Sigmoid colon (tissue), 7 donors: Measurements from ENCODE around the gene TSNAXIP1. TPM values are rescaled to one million over a fixed set of nuclear protein-coding genes. Genes with fewer than 3 reads are reported as not detected.
A peak's percentile ranks its signal among the peaks of the same experiment; 100 is the strongest.

Experiments used
- DNase-seq: peaks from one replicate; pipeline ENCODE4 v3.0.0-alpha.2; 2019
- H3K27ac ChIP-seq, 4 donors: fragments of 200-600 bp; sonication (generic); one replicate each; pipeline ENCODE4 v1.5.1; 2016 to 2019; ENCODE audit warnings: mild to moderate bottlenecking in 1 of 4
- H3K27me3 ChIP-seq, 3 donors: fragments of 200-600 bp; sonication (generic); one replicate each; pipeline ENCODE4 v1.5.1; 2019; ENCODE audit warnings: mild to moderate bottlenecking in 1 of 3
- H3K36me3 ChIP-seq, 4 donors: fragments of 200-600 bp; sonication (generic); one replicate each; pipeline ENCODE4 v1.5.1; 2016 to 2019
- H3K4me1 ChIP-seq, 4 donors: fragments of 200-600 bp; sonication (generic); one replicate each; pipeline ENCODE4 v1.5.1; 2017 to 2019
- H3K4me3 ChIP-seq, 4 donors: fragments of 200-600 bp; sonication (generic); one replicate each; pipeline ENCODE4 v1.5.1; 2017 to 2019; ENCODE audit warnings: mild to moderate bottlenecking in 2 of 4, moderate library complexity in 1 of 4
- H3K9me3 ChIP-seq, 4 donors: fragments of 200-600 bp in 3 of 4; sonication (generic) in 3 of 4; one replicate each; pipeline versions ENCODE4 v1.5.1 to v1.6.1; 2013 to 2019
- CTCF ChIP-seq, 4 experiments: fragments of 450-650 bp in 3 of 4; fragments of 200-600 bp in 1 of 4; IDR thresholded peaks; one replicate each; pipeline ENCODE4 v1.5.1; 2016 to 2019; ENCODE audit warnings: antibody characterized with exemption in 4 of 4, mild to moderate bottlenecking in 3 of 4, moderate library complexity in 2 of 4
- EP300 ChIP-seq, 4 donors: sonication (generic); formaldehyde crosslinking; IDR thresholded peaks; one replicate each; pipeline ENCODE4 v1.6.1; 2017; ENCODE audit warnings: antibody characterized with exemption in 4 of 4
- POLR2A ChIP-seq, 2 donors: fragments of 450-650 bp; IDR thresholded peaks; one replicate each; pipeline ENCODE4 v1.6.1; 2016; ENCODE audit warnings: antibody characterized with exemption in 2 of 2, mild to moderate bottlenecking in 2 of 2, moderate library complexity in 2 of 2
- POLR2AphosphoS5 ChIP-seq, 4 donors: sonication (generic); formaldehyde crosslinking; IDR thresholded peaks; one replicate each; pipeline ENCODE4 v1.6.1; 2017; ENCODE audit warnings: antibody characterized with exemption in 4 of 4
- WGBS, 2 donors: extraction: QIAGEN DNeasy Blood & Tissue Kit; methylation state at CpG; one replicate each; pipeline ENCODE4 v1.1.7; 2013; 5-methylcytosine and 5-hydroxymethylcytosine counted together
- intact Hi-C: fragments of 100-400 bp; cut with DNase I; formaldehyde crosslinking; loops from one replicate; pipeline ENCODE4 v1.15.1; 2023
- polyA plus RNA-seq, 3 donors: library from polyadenylated mRNA; stranded (reverse); fragments of 200-250 nt; gene quantifications; one replicate each; pipeline ENCODE4 v1.2.3, GENCODE V29; 2013
- total RNA-seq, 4 donors: library from RNA; depleted of rRNA; stranded (reverse); fragments of >200 nt; gene quantifications; one replicate each; pipeline ENCODE4 v1.1.0, GENCODE V29; 2016
- donor health status: healthy with polysubstance abuse.
- donor health status: Bipolar disorder and iron deficiency.
- donor health status: healthy.

Gene TSNAXIP1
- total and polyA plus RNA-seq, 7 donors: 0.60 to 2.9 (median 1.4) TPM; not detected in 1

GRCh38 chr16:67766291-67766690, 40.4 kb upstream of the TSNAXIP1 start:
- 97 to 98% methylated on average over 4 of the region's 4 CpGs for WGBS, 2 donors
- DNase-seq: no peak
- H3K9me3 ChIP-seq: no peaks in the 10 kb centered on the region
- H3K4me3 ChIP-seq: no peak overlapping the region
- no peaks in the 10 kb centered on the region for H3K27me3 ChIP-seq
- intact Hi-C loops: no loop called here
- peaks cover 0 to 25% (median 1%) of the 10 kb centered on the region in 4 donors for H3K36me3 ChIP-seq
- no peaks in the 10 kb centered on the region for H3K4me1 ChIP-seq
- H3K27ac ChIP-seq: no peak overlapping the region
- TF ChIP-seq EP300 (IDR thresholded peaks at IDR 0.05) (no peak), POLR2A (IDR thresholded peaks at IDR 0.05) (no peak), CTCF (IDR thresholded peaks at IDR 0.05) (no peak), POLR2AphosphoS5 (IDR thresholded peaks at IDR 0.05) (no peak)

- WGBS, 2 donors: 79 to 87% methylated on average over 7 of the region's 7 CpGs
- Histone ChIP-seq H3K9me3 (no peaks in the 10 kb centered on the region), H3K27ac (no peak overlapping the region), H3K4me1 (peaks cover 0 to 5% (median 5%) of the 10 kb centered on the region in 4 donors), H3K36me3 (peaks cover 0 to 25% (median 1%) of the 10 kb centered on the region in 4 donors), H3K27me3 (no peaks in the 10 kb centered on the region), H3K4me3 (no peak overlapping the region)
- no peak for DNase-seq
- intact Hi-C loops: no loop called here
- no peak for TF ChIP-seq EP300 (IDR thresholded peaks at IDR 0.05)
- no peak for TF ChIP-seq POLR2A (IDR thresholded peaks at IDR 0.05)
- TF ChIP-seq POLR2AphosphoS5 (IDR thresholded peaks at IDR 0.05): no peak
- no peak for TF ChIP-seq CTCF (IDR thresholded peaks at IDR 0.05)
Measured at GRCh38 chr16:67767953-67768352, 38.7 kb upstream of the TSNAXIP1 start.

GRCh38 chr16:67770346-67770991, 36.2 kb upstream of the TSNAXIP1 start:
- TF ChIP-seq CTCF (IDR thresholded peaks at IDR 0.05): no peak
- no peak for TF ChIP-seq POLR2A (IDR thresholded peaks at IDR 0.05)
- TF ChIP-seq POLR2AphosphoS5 (IDR thresholded peaks at IDR 0.05): no peak
- TF ChIP-seq EP300 (IDR thresholded peaks at IDR 0.05): no peak
- no peak for DNase-seq
- WGBS, 2 donors: 95% methylated on average over 6 of the region's 6 CpGs
- Histone ChIP-seq H3K27me3 (no peaks in the 10 kb centered on the region), H3K36me3 (peaks cover 0 to 25% (median 1%) of the 10 kb centered on the region in 4 donors), H3K4me1 (peaks cover 0 to 20% (median 20%) of the 10 kb centered on the region in 4 donors), H3K4me3 (no peak overlapping the region), H3K27ac (no peak overlapping the region), H3K9me3 (no peaks in the 10 kb centered on the region)
- intact Hi-C loops: no loop called here

GRCh38 chr16:67773099-67773498, 33.6 kb upstream of the TSNAXIP1 start:
- H3K27ac ChIP-seq: peak overlapping the region; percentile 15 to 46 (median 42)
- DNase-seq: peak; percentile 74
- no peak overlapping the region for H3K4me3 ChIP-seq
- H3K36me3 ChIP-seq: peaks cover 0 to 16% (median 1%) of the 10 kb centered on the region in 4 donors
- no peaks in the 10 kb centered on the region for H3K27me3 ChIP-seq
- no peaks in the 10 kb centered on the region for H3K9me3 ChIP-seq
- 61 to 80% methylated on average over 4 of the region's 4 CpGs for WGBS, 2 donors
- TF ChIP-seq POLR2A (IDR thresholded peaks at IDR 0.05): no peak
- TF ChIP-seq CTCF (IDR thresholded peaks at IDR 0.05): no peak
- no peak for TF ChIP-seq EP300 (IDR thresholded peaks at IDR 0.05)
- TF ChIP-seq POLR2AphosphoS5 (IDR thresholded peaks at IDR 0.05): peak in 1 of 4 donors; percentile 48
- intact Hi-C loops: no loop called here
- peaks cover 0 to 20% (median 20%) of the 10 kb centered on the region in 4 donors for H3K4me1 ChIP-seq
